Mammary epithelial cell (primary cell): ENCODE results near the gene CCNT1.

Experiments
- CTCF ChIP-seq, 2 donors: IDR thresholded peaks in 1 of 2; conservative IDR thresholded peaks in 1 of 2; 2 replicates each; pipeline ENCODE4 v1.5.1; 2011 to 2012; ENCODE audit warnings: inconsistent platforms in 2 of 2, low read length in 2 of 2, mild to moderate bottlenecking in 2 of 2, control low read depth in 1 of 2, low read depth in 1 of 2; ENCODE audit not compliant: insufficient read depth in 1 of 2; ENCODE audit errors: extremely low read depth in 1 of 2
- EZH2 ChIP-seq: IDR thresholded peaks from 2 replicates; pipeline ENCODE4 v1.6.1; 2012; ENCODE audit warnings: low read length, inconsistent platforms, borderline replicate concordance

- TF ChIP-seq CTCF (conservative IDR thresholded peaks at IDR 0.05 in 1 of 2, IDR thresholded peaks at IDR 0.05 in 1 of 2; ENCODE audit: extremely low read depth in 1 of 2, insufficient read depth in 1 of 2, low read depth in 1 of 2, low read length in 2 of 2): no peak
- no peak for TF ChIP-seq EZH2
These were observed 42.2 kb upstream of the CCNT1 start for GRCh38 chr12:48758737-48759136.
